Activated CD8-positive, alpha-beta memory T cell treated with anti-CD3 and anti-CD28 coated beads, Interleukin-2, amount 10 ng/mL, durations not matched to agents 7 days and 5 days (primary cell): ENCODE data around the gene SALL3. TPM values are rescaled to one million over a fixed set of nuclear protein-coding genes. Genes with fewer than 3 reads are reported as not detected.

Experiments used
- ATAC-seq: fragments of 150-1000 bp; cut with Tn5 transposase; one replicate; pipeline ENCODE4 v1.10.0; 2021; ENCODE audit warnings: moderate library complexity
- CTCF ChIA-PET: fragments of 350-600 bp; sonication (Branson Sonifier 250); formaldehyde crosslinking; loops from one replicate; lab custom pipeline; 2021; ENCODE audit warnings: antibody characterized with exemption; lab: Charles Lee
- DNase-seq: peaks from one replicate; pipeline ENCODE4 v3.0.0-alpha.2; 2020
- H3K27ac Mint-ChIP-seq: one replicate; pipeline ENCODE4 v1.8.0; 2021; ENCODE audit warnings: mild to moderate bottlenecking, mixed read lengths
- H3K27me3 Mint-ChIP-seq: one replicate; pipeline ENCODE4 v1.8.0; 2021; ENCODE audit warnings: mixed read lengths
- H3K36me3 Mint-ChIP-seq: one replicate; pipeline ENCODE4 v1.8.0; 2021; ENCODE audit warnings: mild to moderate bottlenecking, mixed read lengths
- H3K4me1 Mint-ChIP-seq: one replicate; pipeline ENCODE4 v1.8.0; 2021; ENCODE audit warnings: mixed read lengths
- H3K4me3 Mint-ChIP-seq: one replicate; pipeline ENCODE4 v1.8.0; 2021; ENCODE audit warnings: mild to moderate bottlenecking, moderate library complexity, mixed read lengths
- H3K9me3 Mint-ChIP-seq: one replicate; pipeline ENCODE4 v1.8.0; 2022; ENCODE audit warnings: low read depth, mixed read lengths
- total RNA-seq, 2 experiments: library from RNA; stranded (reverse); gene quantifications; one replicate each; pipeline ENCODE4 v1.2.3, GENCODE V29; 2021

Gene SALL3
- total RNA-seq, 2 experiments from 2014 or later: not detected

GRCh38 chr18:78970774-78971333 lies 8.8 kb upstream of the SALL3 start:
- no peak for DNase-seq
- peaks cover 2% of the 10 kb centered on the region for H3K4me1 Mint-ChIP-seq
- no peak overlapping the region for H3K4me3 Mint-ChIP-seq
- no peak for ATAC-seq
- no peaks in the 10 kb centered on the region for H3K9me3 Mint-ChIP-seq
- no peaks in the 10 kb centered on the region for H3K36me3 Mint-ChIP-seq
- CTCF ChIA-PET: no interaction called here
- H3K27ac Mint-ChIP-seq: no peak overlapping the region
- H3K27me3 Mint-ChIP-seq: peaks cover 37% of the 10 kb centered on the region

- Mint-ChIP-seq H3K36me3 (no peaks in the 10 kb centered on the region), H3K27ac (no peak overlapping the region), H3K4me3 (no peak overlapping the region), H3K4me1 (peaks cover 2% of the 10 kb centered on the region), H3K9me3 (no peaks in the 10 kb centered on the region), H3K27me3 (peaks cover 45% of the 10 kb centered on the region)
- DNase-seq: peak; percentile 30
- CTCF ChIA-PET: no interaction called here
- no peak for ATAC-seq
Observed at GRCh38 chr18:78971511-78972245, 7.9 kb upstream of the SALL3 start.

GRCh38 chr18:78972385-78972918 lies 7.2 kb upstream of the SALL3 start:
- Mint-ChIP-seq H3K9me3 (no peaks in the 10 kb centered on the region), H3K4me3 (no peak overlapping the region), H3K27ac (peak overlapping the region; percentile 59), H3K27me3 (peaks cover 53% of the 10 kb centered on the region), H3K36me3 (no peaks in the 10 kb centered on the region), H3K4me1 (peaks cover 2% of the 10 kb centered on the region)
- ATAC-seq (no peak), DNase-seq (peak; percentile 22)
- CTCF ChIA-PET: no interaction called here

- CTCF ChIA-PET: no interaction called here
- Mint-ChIP-seq H3K36me3 (no peaks in the 10 kb centered on the region), H3K4me3 (no peak overlapping the region), H3K9me3 (no peaks in the 10 kb centered on the region), H3K27me3 (peaks cover 54% of the 10 kb centered on the region), H3K27ac (peak overlapping the region; percentile 59), H3K4me1 (peaks cover 2% of the 10 kb centered on the region)
- DNase-seq (peak; percentile 22), ATAC-seq (no peak)
Observed at GRCh38 chr18:78972930-78973331, 6.7 kb upstream of the SALL3 start.

GRCh38 chr18:78973357-78974083 lies 6.1 kb upstream of the SALL3 start:
- ATAC-seq: no peak
- CTCF ChIA-PET: no interaction called here
- Mint-ChIP-seq H3K4me1 (peaks cover 5% of the 10 kb centered on the region), H3K36me3 (peaks cover under 1% of the 10 kb centered on the region), H3K4me3 (no peak overlapping the region), H3K27ac (no peak overlapping the region), H3K27me3 (peaks cover 59% of the 10 kb centered on the region), H3K9me3 (no peaks in the 10 kb centered on the region)
- peak; percentile 11 for DNase-seq

GRCh38 chr18:78974115-78974761 lies 5.4 kb upstream of the SALL3 start:
- ATAC-seq (no peak), DNase-seq (peak; percentile 28)
- H3K27ac Mint-ChIP-seq: no peak overlapping the region
- CTCF ChIA-PET: no interaction called here
- H3K9me3 Mint-ChIP-seq: no peaks in the 10 kb centered on the region
- peaks cover 6% of the 10 kb centered on the region for H3K4me1 Mint-ChIP-seq
- H3K4me3 Mint-ChIP-seq: no peak overlapping the region
- H3K36me3 Mint-ChIP-seq: peaks cover 1% of the 10 kb centered on the region
- peaks cover 57% of the 10 kb centered on the region for H3K27me3 Mint-ChIP-seq

GRCh38 chr18:78975292-78975691 lies 4.3 kb upstream of the SALL3 start:
- CTCF ChIA-PET: interaction anchor here (0.8 kb wide), 1 partner anchor 11 kb away, joined by 3 read pairs; no protein-coding TSS in a partner anchor
- peaks cover 1% of the 10 kb centered on the region for H3K36me3 Mint-ChIP-seq
- H3K9me3 Mint-ChIP-seq: no peaks in the 10 kb centered on the region
- H3K27ac Mint-ChIP-seq: no peak overlapping the region
- no peak overlapping the region for H3K4me3 Mint-ChIP-seq
- ATAC-seq (no peak), DNase-seq (peak; percentile 7)
- peaks cover 57% of the 10 kb centered on the region for H3K27me3 Mint-ChIP-seq
- peaks cover 6% of the 10 kb centered on the region for H3K4me1 Mint-ChIP-seq

- no peaks in the 10 kb centered on the region for H3K9me3 Mint-ChIP-seq
- peaks cover 6% of the 10 kb centered on the region for H3K4me1 Mint-ChIP-seq
- ATAC-seq (no peak), DNase-seq (no peak)
- CTCF ChIA-PET: interaction anchor here (0.8 kb wide), 1 partner anchor 10 kb away, joined by 3 read pairs; no protein-coding TSS in a partner anchor
- no peak overlapping the region for H3K27ac Mint-ChIP-seq
- peaks cover 58% of the 10 kb centered on the region for H3K27me3 Mint-ChIP-seq
- peaks cover 1% of the 10 kb centered on the region for H3K36me3 Mint-ChIP-seq
- H3K4me3 Mint-ChIP-seq: no peak overlapping the region
Observed at GRCh38 chr18:78975699-78976335, 3.8 kb upstream of the SALL3 start.

GRCh38 chr18:78976765-78977636 lies 2.6 kb upstream of the SALL3 start:
- Mint-ChIP-seq H3K27me3 (peaks cover 64% of the 10 kb centered on the region), H3K36me3 (peaks cover 7% of the 10 kb centered on the region), H3K27ac (peak overlapping the region; percentile 67), H3K4me1 (peaks cover 10% of the 10 kb centered on the region), H3K9me3 (peaks cover 2% of the 10 kb centered on the region), H3K4me3 (no peak overlapping the region)
- CTCF ChIA-PET: no interaction called here
- DNase-seq (peak; percentile 14), ATAC-seq (no peak)

GRCh38 chr18:78977637-78978348 lies 1.8 kb upstream of the SALL3 start:
- H3K9me3 Mint-ChIP-seq: peaks cover 2% of the 10 kb centered on the region
- H3K27ac Mint-ChIP-seq: peak overlapping the region; percentile 63
- peaks cover 7% of the 10 kb centered on the region for H3K36me3 Mint-ChIP-seq
- H3K4me1 Mint-ChIP-seq: peaks cover 10% of the 10 kb centered on the region
- H3K4me3 Mint-ChIP-seq: no peak overlapping the region
- CTCF ChIA-PET: interaction anchor here (0.7 kb wide), 2 partner anchors 15 to 1726 kb away, joined by 3 read pairs; no protein-coding TSS in a partner anchor
- peaks cover 64% of the 10 kb centered on the region for H3K27me3 Mint-ChIP-seq
- ATAC-seq (no peak), DNase-seq (peak; percentile 11)

GRCh38 chr18:78978349-78979055 lies 1.1 kb upstream of the SALL3 start:
- Mint-ChIP-seq H3K36me3 (peaks cover 7% of the 10 kb centered on the region), H3K9me3 (peaks cover 2% of the 10 kb centered on the region), H3K4me3 (no peak overlapping the region), H3K27ac (peak overlapping the region; percentile 63), H3K4me1 (peaks cover 10% of the 10 kb centered on the region), H3K27me3 (peaks cover 66% of the 10 kb centered on the region)
- no peak for DNase-seq
- CTCF ChIA-PET: interaction anchor here (0.7 kb wide), 2 partner anchors 15 to 1726 kb away, joined by 3 read pairs; no protein-coding TSS in a partner anchor
- ATAC-seq: no peak
